H9 (cell line): Measurements from ENCODE around the gene DNAH8. TPM values are rescaled to one million over a fixed set of nuclear protein-coding genes. Genes with fewer than 3 reads are reported as not detected.

Source experiments
- DNase-seq: peaks from one replicate; pipeline ENCODE4 v3.0.0-alpha.2; 2017
- H2AFZ ChIP-seq: one replicate; pipeline ENCODE4 v1.6.1; 2013; ENCODE audit warnings: mild to moderate bottlenecking, low read length, control low read depth, moderate library complexity
- H2AK5ac ChIP-seq: 2 replicates; pipeline ENCODE4 v1.6.1; 2013; ENCODE audit warnings: low read length, control low read depth, mixed read lengths; ENCODE audit not compliant: insufficient read length
- H2BK120ac ChIP-seq: one replicate; pipeline ENCODE4 v1.6.1; 2013; ENCODE audit warnings: low read depth, mild to moderate bottlenecking, low read length, control low read depth, inconsistent platforms; ENCODE audit not compliant: poor library complexity, severe bottlenecking
- H2BK12ac ChIP-seq: 2 replicates; pipeline ENCODE4 v1.6.1; 2013; ENCODE audit warnings: low read length, control low read depth, mixed read lengths, low read depth; ENCODE audit not compliant: insufficient read length
- H2BK15ac ChIP-seq: 2 replicates; pipeline ENCODE4 v1.6.1; 2013; ENCODE audit warnings: low read depth, low read length, control low read depth
- H2BK20ac ChIP-seq: one replicate; pipeline ENCODE4 v1.6.1; 2013; ENCODE audit warnings: low read depth, mild to moderate bottlenecking, low read length, control low read depth, inconsistent platforms; ENCODE audit not compliant: poor library complexity, severe bottlenecking
- H2BK5ac ChIP-seq: 2 replicates; pipeline ENCODE4 v1.6.1; 2013; ENCODE audit warnings: low read length, control low read depth, mixed read lengths; ENCODE audit not compliant: insufficient read length
- H3K14ac ChIP-seq: 2 replicates; pipeline ENCODE4 v1.6.1; 2013; ENCODE audit warnings: low read length, control low read depth; ENCODE audit not compliant: insufficient read depth
- H3K18ac ChIP-seq: 2 replicates; pipeline ENCODE4 v1.6.1; 2013; ENCODE audit warnings: low read depth, mild to moderate bottlenecking, mixed read lengths, low read length, control low read depth; ENCODE audit not compliant: insufficient read length
- H3K23ac ChIP-seq: 2 replicates; pipeline ENCODE4 v1.6.1; 2013; ENCODE audit warnings: low read length, control low read depth, mixed read lengths, low read depth; ENCODE audit not compliant: insufficient read length
- H3K23me2 ChIP-seq: 2 replicates; pipeline ENCODE4 v1.6.1; 2013; ENCODE audit warnings: low read depth, mild to moderate bottlenecking, mixed read lengths, low read length, control low read depth; ENCODE audit not compliant: insufficient read length, poor library complexity, severe bottlenecking
- H3K27ac ChIP-seq: 2 replicates; pipeline ENCODE4 v1.5.1; 2013; ENCODE audit warnings: low read length, control low read depth, mixed read lengths, low read depth; ENCODE audit not compliant: insufficient read length
- H3K27me3 ChIP-seq: 2 replicates; pipeline ENCODE4 v1.6.1; 2013; ENCODE audit warnings: low read length, control low read depth, inconsistent platforms; ENCODE audit not compliant: insufficient read depth
- H3K4ac ChIP-seq: 2 replicates; pipeline ENCODE4 v1.6.1; 2013; ENCODE audit warnings: low read depth, mild to moderate bottlenecking, control low read depth, inconsistent platforms, low read length, moderate library complexity
- H3K4me1 ChIP-seq: 2 replicates; pipeline ENCODE4 v1.6.1; 2013; ENCODE audit warnings: low read length, control low read depth, inconsistent platforms; ENCODE audit not compliant: insufficient read depth
- H3K4me2 ChIP-seq: 2 replicates; pipeline ENCODE4 v1.6.1; 2013; ENCODE audit warnings: low read length, control low read depth, mixed read lengths; ENCODE audit not compliant: insufficient read length, insufficient read depth
- H3K56ac ChIP-seq: 2 replicates; pipeline ENCODE4 v1.6.1; 2013; ENCODE audit warnings: low read depth, mild to moderate bottlenecking, mixed read lengths, low read length, control low read depth; ENCODE audit not compliant: insufficient read length
- H3K79me1 ChIP-seq: 2 replicates; pipeline ENCODE4 v1.6.1; 2013; ENCODE audit warnings: low read depth, mild to moderate bottlenecking, moderate library complexity, low read length, control low read depth, inconsistent platforms; ENCODE audit not compliant: insufficient read depth, poor library complexity, severe bottlenecking
- H3K79me2 ChIP-seq: 2 replicates; pipeline ENCODE4 v1.6.1; 2013; ENCODE audit warnings: low read length, control low read depth, inconsistent platforms; ENCODE audit not compliant: insufficient read depth
- H3K9ac ChIP-seq: 2 replicates; pipeline ENCODE4 v1.6.1; 2013; ENCODE audit warnings: low read length, control low read depth, mixed read lengths; ENCODE audit not compliant: insufficient read length; ENCODE audit errors: extremely low read depth
- H3K9me3 ChIP-seq: one replicate; pipeline ENCODE4 v1.6.1; 2013; ENCODE audit warnings: low read depth, low read length, inconsistent platforms; ENCODE audit not compliant: control insufficient read depth
- H3T11ph ChIP-seq: one replicate; pipeline ENCODE4 v1.6.1; 2013; ENCODE audit warnings: mild to moderate bottlenecking, low read length, control low read depth, inconsistent platforms
- H4K20me1 ChIP-seq: one replicate; pipeline ENCODE4 v1.6.1; 2013; ENCODE audit not compliant: control insufficient read depth, insufficient read length, insufficient read depth
- H4K5ac ChIP-seq: 2 replicates; pipeline ENCODE4 v1.6.1; 2013; ENCODE audit warnings: low read depth, mild to moderate bottlenecking, mixed read lengths, low read length, control low read depth; ENCODE audit not compliant: insufficient read length
- H4K8ac ChIP-seq: replicated peaks from 2 replicates; pipeline ENCODE4 v1.6.1; 2013; ENCODE audit warnings: low read length, control low read depth, mixed read lengths, low read depth; ENCODE audit not compliant: insufficient read length
- H4K91ac ChIP-seq: 2 replicates; pipeline ENCODE4 v1.6.1; 2013; ENCODE audit warnings: low read depth, mild to moderate bottlenecking, moderate library complexity, mixed read lengths, low read length, control low read depth; ENCODE audit not compliant: insufficient read length
- H3K27ac Mint-ChIP-seq, 3 experiments: 2 replicates in 2 of 3; 3 replicates in 1 of 3; pipeline ENCODE4 v1.8.0; 2020 to 2021; ENCODE audit warnings: mixed read lengths in 3 of 3, mild to moderate bottlenecking in 1 of 3, moderate library complexity in 1 of 3
- H3K27me3 Mint-ChIP-seq: 2 replicates; pipeline ENCODE4 v1.8.0; 2021; ENCODE audit warnings: low read depth, mild to moderate bottlenecking, moderate library complexity, mixed read lengths
- H3K36me3 Mint-ChIP-seq, 3 experiments: 2 replicates in 2 of 3; 3 replicates in 1 of 3; pipeline ENCODE4 v1.8.0; 2020 to 2021; ENCODE audit warnings: low read depth in 3 of 3, mixed read lengths in 3 of 3; ENCODE audit not compliant: insufficient read depth in 1 of 3
- H3K4me1 Mint-ChIP-seq, 2 experiments: 2 replicates each; pipeline ENCODE4 v1.8.0; 2020; ENCODE audit warnings: mixed read lengths in 2 of 2
- H3K4me3 Mint-ChIP-seq, 2 experiments: 2 replicates in 1 of 2; 3 replicates in 1 of 2; pipeline ENCODE4 v1.8.0; 2020 to 2021; ENCODE audit warnings: mild to moderate bottlenecking in 2 of 2, mixed read lengths in 2 of 2, moderate library complexity in 1 of 2
- H3K9me3 Mint-ChIP-seq, 2 experiments: 2 replicates in 1 of 2; 3 replicates in 1 of 2; pipeline ENCODE4 v1.8.0; 2020; ENCODE audit warnings: mild to moderate bottlenecking in 2 of 2, mixed read lengths in 2 of 2, moderate library complexity in 1 of 2
- CTCF ChIP-seq: fragments of 200-600 bp; sonication (generic); conservative IDR thresholded peaks from 3 replicates; pipeline ENCODE4 v1.8.0; 2021; ENCODE audit warnings: antibody characterized with exemption, mild to moderate bottlenecking
- WGBS: extraction: QIAGEN DNeasy Blood & Tissue Kit; methylation state at CpG from one replicate; pipeline ENCODE4 v1.1.7; 2013; ENCODE audit warnings: missing lambda C conversion rate, low lambda C conversion rate, mixed read lengths; ENCODE audit not compliant: insufficient read length; ENCODE audit errors: extremely low coverage; 5-methylcytosine and 5-hydroxymethylcytosine counted together
- total RNA-seq: library from RNA; stranded (reverse); gene quantifications from 2 replicates; pipeline ENCODE4 v1.2.1, GENCODE V29; 2021

The DNAH8 gene
- total RNA-seq, 1 experiment from 2014 or later = not detected

DNA sequence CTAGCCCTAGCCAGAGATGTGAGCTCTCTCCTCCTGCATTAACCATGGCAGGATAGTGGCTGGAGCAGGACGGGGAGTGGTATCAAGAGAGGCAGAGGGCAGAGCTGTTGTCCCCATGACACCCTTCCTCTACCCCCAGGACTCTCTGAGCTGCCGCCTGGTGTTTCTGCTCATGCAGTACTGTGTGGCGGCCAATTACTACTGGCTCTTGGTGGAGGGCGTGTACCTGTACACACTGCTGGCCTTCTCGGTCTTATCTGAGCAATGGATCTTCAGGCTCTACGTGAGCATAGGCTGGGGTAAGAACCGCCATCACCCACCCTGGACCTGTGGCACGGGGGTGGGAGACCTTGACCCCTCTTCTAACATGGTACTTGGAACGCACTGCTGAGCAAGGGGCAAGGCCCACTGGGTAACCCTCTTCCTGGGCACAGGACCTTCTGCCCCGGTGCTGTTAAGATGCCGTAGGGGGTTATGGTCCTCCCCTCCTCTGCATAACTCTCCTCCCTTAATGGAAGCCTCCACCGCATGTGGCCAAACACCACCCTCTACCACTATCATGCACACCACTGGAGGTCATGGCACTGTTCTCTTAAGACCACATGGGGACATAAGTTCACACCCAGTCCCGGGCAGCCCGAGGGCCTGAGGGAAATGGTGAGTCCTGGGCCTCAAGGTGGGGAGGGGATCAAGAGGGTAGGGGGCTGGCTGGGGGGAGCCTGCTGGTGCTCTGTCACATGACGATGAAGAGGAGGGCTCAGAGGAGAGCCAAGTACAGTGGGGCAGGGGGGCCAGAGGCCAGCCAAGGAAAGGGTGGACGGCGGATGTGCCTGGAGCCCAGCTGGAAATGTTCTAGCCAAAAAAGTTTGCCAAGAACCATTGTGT lies 358.6 kb downstream of the DNAH8 start:
- DNase-seq = peak; percentile 6

More for the DNA sequence above, 358.6 kb downstream of the DNAH8 start:
- Histone ChIP-seq H4K8ac (no peak overlapping the region), H3K23me2 (no peaks in the 10 kb centered on the region), H3K4ac (no peak overlapping the region), H3K56ac (no peak overlapping the region), H2AFZ (no peak overlapping the region), H4K20me1 (no peaks in the 10 kb centered on the region), H3K27ac (no peak overlapping the region), H2BK15ac (no peak overlapping the region), H2BK120ac (no peak overlapping the region), H3K27me3 (no peaks in the 10 kb centered on the region), H3K79me2 (no peaks in the 10 kb centered on the region), H2BK20ac (no peak overlapping the region), H2BK12ac (no peak overlapping the region), H2BK5ac (no peak overlapping the region), H3K9ac (no peak overlapping the region), H4K5ac (no peak overlapping the region), H3K23ac (no peak overlapping the region), H3K14ac (no peak overlapping the region), H3K4me1 (peaks cover 2% of the 10 kb centered on the region; the same call in 1 of the 2 replicates), H3T11ph (no peak overlapping the region), H3K4me2 (no peak overlapping the region), H3K79me1 (no peaks in the 10 kb centered on the region), H2AK5ac (no peak overlapping the region), H4K91ac (no peak overlapping the region), H3K18ac (no peak overlapping the region), H3K9me3 (no peaks in the 10 kb centered on the region)
- no peaks in the 10 kb centered on the region for H3K36me3 Mint-ChIP-seq
- H3K27me3 Mint-ChIP-seq = peaks cover 29% of the 10 kb centered on the region
- H3K27ac Mint-ChIP-seq = no peak overlapping the region
- H3K9me3 Mint-ChIP-seq = no peaks in the 10 kb centered on the region; a peak in 1 of 5 replicates
- no peak overlapping the region for H3K4me3 Mint-ChIP-seq
- no CpG with 5 or more reads among the region's 17 CpGs for WGBS
- peaks cover 13 to 18% of the 10 kb centered on the region in 2 experiments for H3K4me1 Mint-ChIP-seq
- TF ChIP-seq CTCF = no peak
